Endothelial cell of umbilical vein (primary cell): ENCODE measurements around the gene NONO. TPM values are rescaled to one million over a fixed set of nuclear protein-coding genes. Genes with fewer than 3 reads are reported as not detected.

Experiments used
- BruUV-seq: library from RNA; stranded (reverse); fragments of 400-500 nt; replicated peaks from 2 replicates; lab custom pipeline; 2021; lab: Mats Ljungman, UMichigan
- CTCF ChIA-PET: fragments of 300-600, 350-600 bp; sonication (Branson Sonifier 250); formaldehyde crosslinking; loops from one replicate; lab custom pipeline; 2021; ENCODE audit warnings: antibody characterized with exemption, inconsistent platforms; lab: Charles Lee
- POLR2A ChIA-PET: fragments of 300-600, 350-600 bp; sonication (Branson Sonifier 250); formaldehyde crosslinking; loops from one replicate; lab custom pipeline; 2021; ENCODE audit warnings: antibody characterized with exemption, inconsistent platforms; lab: Charles Lee
- DNase-seq: peaks from one replicate; pipeline ENCODE4 v3.0.0-alpha.2; 2011; ENCODE audit warnings: low read depth, low spot score
- FAIRE-seq: peaks from 2 replicates; lab custom pipeline; 2011; peaks lifted over from hg19 to GRCh38; lab: Jason Lieb, UNC
- H2AFZ ChIP-seq: 2 replicates; pipeline ENCODE4 v1.6.0; 2012; ENCODE audit warnings: low read depth, low read length, control low read depth, inconsistent platforms
- H3K27ac ChIP-seq: 2 replicates; pipeline ENCODE4 v1.5.1; 2011; ENCODE audit warnings: low read depth, mild to moderate bottlenecking, control low read depth, low read length, moderate library complexity; ENCODE audit not compliant: insufficient read depth
- H3K27me3 ChIP-seq, 2 experiments: 2 replicates each; pipeline versions ENCODE4 v1.6.0 to v1.6.1; 2011; ENCODE audit warnings: low read length in 2 of 2, mixed read lengths in 1 of 2; ENCODE audit not compliant: control insufficient read depth in 2 of 2, insufficient read depth in 2 of 2
- H3K36me3 ChIP-seq, 2 experiments: 2 replicates in 1 of 2; 3 replicates in 1 of 2; pipeline ENCODE4 v1.5.1; 2011; ENCODE audit warnings: low read length in 2 of 2, mild to moderate bottlenecking in 1 of 2, moderate library complexity in 1 of 2; ENCODE audit not compliant: control insufficient read depth in 2 of 2, insufficient read depth in 2 of 2; ENCODE audit errors: extremely low read depth in 1 of 2
- H3K4me1 ChIP-seq: 3 replicates; pipeline ENCODE4 v1.5.1; 2011; ENCODE audit warnings: mild to moderate bottlenecking, low read length; ENCODE audit not compliant: control insufficient read depth, insufficient read depth; ENCODE audit errors: extremely low read depth
- H3K4me2 ChIP-seq: 2 replicates; pipeline ENCODE4 v1.6.1; 2011; ENCODE audit warnings: low read length, control low read depth, mixed read lengths; ENCODE audit not compliant: insufficient read depth
- H3K4me3 ChIP-seq, 3 experiments: fragments of 200-600 bp in 1 of 3; sonication (generic), shearing (Covaris generic) in 1 of 3; replicated peaks in 1 of 3; 2 replicates each; pipeline ENCODE4 v1.5.1; 2011 to 2016; ENCODE audit warnings: control low read depth in 3 of 3, low read length in 3 of 3, mild to moderate bottlenecking in 2 of 3, inconsistent platforms in 1 of 3, low read depth in 1 of 3, moderate library complexity in 1 of 3; ENCODE audit not compliant: insufficient read depth in 1 of 3
- H3K79me2 ChIP-seq: 2 replicates; pipeline ENCODE4 v1.6.0; 2012; ENCODE audit warnings: low read length, inconsistent platforms; ENCODE audit not compliant: control insufficient read depth, insufficient read depth
- H3K9ac ChIP-seq: replicated peaks from 2 replicates; pipeline ENCODE3; 2011; ENCODE audit warnings: low read length, control low read depth; ENCODE audit not compliant: insufficient read depth; ENCODE audit errors: extremely low read depth
- H3K9me1 ChIP-seq: replicated peaks from 3 replicates; pipeline ENCODE4 v1.6.0; 2011; ENCODE audit warnings: mild to moderate bottlenecking, low read length; ENCODE audit not compliant: control insufficient read depth, insufficient read depth; ENCODE audit errors: extremely low read depth
- H3K9me3 ChIP-seq: replicated peaks from 2 replicates; pipeline ENCODE4 v1.5.1; 2012; ENCODE audit warnings: low read length, inconsistent platforms; ENCODE audit not compliant: control insufficient read depth, insufficient read depth
- H4K20me1 ChIP-seq: replicated peaks from 2 replicates; pipeline ENCODE3; 2011; ENCODE audit warnings: mild to moderate bottlenecking, low read length; ENCODE audit not compliant: control insufficient read depth, insufficient read depth; ENCODE audit errors: extremely low read depth
- EZH2 ChIP-seq: IDR thresholded peaks from 2 replicates; pipeline ENCODE4 v1.6.1; 2012; ENCODE audit warnings: borderline replicate concordance, low read depth, mild to moderate bottlenecking, moderate library complexity, low read length, inconsistent platforms; ENCODE audit not compliant: severe bottlenecking
- FOS ChIP-seq: IDR thresholded peaks from 2 replicates; pipeline ENCODE4 v1.6.1; 2011; ENCODE audit warnings: mild to moderate bottlenecking, low read length, moderate library complexity, borderline replicate concordance; ENCODE audit not compliant: insufficient read depth
- GATA2 ChIP-seq: IDR thresholded peaks from 2 replicates; pipeline ENCODE4 v1.7.0; 2011; ENCODE audit warnings: low read depth, mild to moderate bottlenecking, moderate library complexity, mixed read lengths, low read length; ENCODE audit not compliant: insufficient read length, insufficient read depth
- JUN ChIP-seq: IDR thresholded peaks from 2 replicates; pipeline ENCODE4 v1.6.1; 2011; ENCODE audit warnings: borderline replicate concordance, low read depth; ENCODE audit not compliant: insufficient read length, insufficient read depth
- MAX ChIP-seq: IDR thresholded peaks from 2 replicates; pipeline ENCODE4 v1.6.1; 2011; ENCODE audit not compliant: insufficient read depth, insufficient read length
- MYC ChIP-seq: IDR thresholded peaks from one replicate; pipeline ENCODE4 v1.6.1; 2011; ENCODE audit warnings: mild to moderate bottlenecking, low read depth, low read length
- POLR2A ChIP-seq: IDR thresholded peaks from 2 replicates; pipeline ENCODE4 v1.6.1; 2012; ENCODE audit warnings: low read depth, mild to moderate bottlenecking, control low read depth, low read length
- dilution Hi-C: fragments of 300-500 bp; cut with MboI; formaldehyde crosslinking; loops from one replicate; pipeline ENCODE4 v1.15.0; 2019; ENCODE audit warnings: low sequenced_read_pairs; ENCODE audit not compliant: extremely low pct_ligation_motif_present
- intact Hi-C: fragments of 100-400 bp; cut with micrococcal nuclease; formaldehyde crosslinking; loops from one replicate; pipeline ENCODE4 v1.10.0; 2022
- polyA plus RNA-seq, 4 experiments: library from polyadenylated mRNA; depleted of rRNA in 3 of 4; stranded (reverse) in 3 of 4; unstranded in 1 of 4; fragments of >200 nt; gene quantifications; 2 replicates each; pipeline versions ENCODE4 v1.2.1 to v1.2.3, GENCODE V29; 2011 to 2012; ENCODE audit warnings: missing spikeins in 1 of 4
- total RNA-seq: library from RNA; stranded (reverse); gene quantifications from 2 replicates; pipeline ENCODE4 v1.2.3, GENCODE V29; 2021
- TF ChIP-seq, protein P1 (sequence below), 2 donors: IDR thresholded peaks; 1 replicate in 1 of 2; 2 replicates in 1 of 2; pipeline ENCODE4 v1.5.1; 2011; ENCODE audit warnings: low read length in 2 of 2, mild to moderate bottlenecking in 2 of 2, moderate library complexity in 2 of 2, control low read depth in 1 of 2, inconsistent platforms in 1 of 2, low read depth in 1 of 2; ENCODE audit not compliant: insufficient read depth in 1 of 2; ENCODE audit errors: extremely low read depth in 1 of 2

Gene NONO
- total and polyA plus RNA-seq, 2 donors (not counting 3 experiments of a cell fraction or from before 2014, with no cell fraction given), result 249 to 466 TPM

- Histone ChIP-seq H3K79me2 (peaks cover 50% of the 10 kb centered on the region), H3K36me3 (peaks cover 8 to 9% of the 10 kb centered on the region in 2 experiments)
- CTCF ChIA-PET, result no interaction called here
These were observed 7.9 kb downstream of the NONO start for GRCh38 chrX:71291381-71291780.

GRCh38 chrX:71292669-71293365 is 9.4 kb downstream of the NONO start:
- ChIA-PET POLR2A (no interaction called here), CTCF (interaction anchor here (1.0 kb wide), 1 partner anchor 9 kb away, joined by 3 read pairs; the partner anchor contains the start of gene NONO)
- H3K9me1 ChIP-seq, result no peaks in the 10 kb centered on the region
- peaks cover 36% of the 10 kb centered on the region for H3K79me2 ChIP-seq
- no peaks in the 10 kb centered on the region for H3K27me3 ChIP-seq
- H3K4me3 ChIP-seq, result no peak overlapping the region
- TF ChIP-seq, protein P1, sequence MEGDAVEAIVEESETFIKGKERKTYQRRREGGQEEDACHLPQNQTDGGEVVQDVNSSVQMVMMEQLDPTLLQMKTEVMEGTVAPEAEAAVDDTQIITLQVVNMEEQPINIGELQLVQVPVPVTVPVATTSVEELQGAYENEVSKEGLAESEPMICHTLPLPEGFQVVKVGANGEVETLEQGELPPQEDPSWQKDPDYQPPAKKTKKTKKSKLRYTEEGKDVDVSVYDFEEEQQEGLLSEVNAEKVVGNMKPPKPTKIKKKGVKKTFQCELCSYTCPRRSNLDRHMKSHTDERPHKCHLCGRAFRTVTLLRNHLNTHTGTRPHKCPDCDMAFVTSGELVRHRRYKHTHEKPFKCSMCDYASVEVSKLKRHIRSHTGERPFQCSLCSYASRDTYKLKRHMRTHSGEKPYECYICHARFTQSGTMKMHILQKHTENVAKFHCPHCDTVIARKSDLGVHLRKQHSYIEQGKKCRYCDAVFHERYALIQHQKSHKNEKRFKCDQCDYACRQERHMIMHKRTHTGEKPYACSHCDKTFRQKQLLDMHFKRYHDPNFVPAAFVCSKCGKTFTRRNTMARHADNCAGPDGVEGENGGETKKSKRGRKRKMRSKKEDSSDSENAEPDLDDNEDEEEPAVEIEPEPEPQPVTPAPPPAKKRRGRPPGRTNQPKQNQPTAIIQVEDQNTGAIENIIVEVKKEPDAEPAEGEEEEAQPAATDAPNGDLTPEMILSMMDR (IDR thresholded peaks at IDR 0.05; ENCODE audit: extremely low read depth in 1 of 2, insufficient read depth in 1 of 2, low read depth in 1 of 2, low read length in 2 of 2), result no peak
- no peak for TF ChIP-seq POLR2A
- no peak for TF ChIP-seq MYC
- TF ChIP-seq FOS, result no peak
- no peak for TF ChIP-seq MAX
- TF ChIP-seq EZH2, result no peak
- TF ChIP-seq JUN, result no peak
- TF ChIP-seq GATA2, result no peak
- H2AFZ ChIP-seq, result no peak overlapping the region
- no TSS peak for BruUV-seq
- H4K20me1 ChIP-seq, result no peaks in the 10 kb centered on the region
- H3K9ac ChIP-seq, result no peak overlapping the region
- no peak for FAIRE-seq
- H3K27ac ChIP-seq, result no peak overlapping the region
- no peak for DNase-seq
- dilution Hi-C loops (no loop called here), intact Hi-C loops (no loop called here)
- H3K4me2 ChIP-seq, result no peak overlapping the region
- H3K9me3 ChIP-seq, result no peaks in the 10 kb centered on the region
- H3K4me1 ChIP-seq, result no peaks in the 10 kb centered on the region
- H3K36me3 ChIP-seq, result peaks cover 13 to 19% of the 10 kb centered on the region in 2 experiments

More at GRCh38 chrX:71291381-71291780, 7.9 kb downstream of the NONO start:
- dilution Hi-C loops (no loop called here), intact Hi-C loops (no loop called here)
- no peak overlapping the region for H2AFZ ChIP-seq
- H3K9me3 ChIP-seq, result no peaks in the 10 kb centered on the region
- no peak for TF ChIP-seq GATA2
- no TSS peak for BruUV-seq
- no peak overlapping the region for H3K4me2 ChIP-seq
- FAIRE-seq (no peak), DNase-seq (no peak)
- POLR2A ChIA-PET, result interaction anchor here (0.7 kb wide), 1 partner anchor 8 kb away, joined by 6 read pairs; the partner anchor contains the start of gene NONO
- no peak overlapping the region for H3K4me3 ChIP-seq
- H3K9ac ChIP-seq, result no peak overlapping the region
- H3K27me3 ChIP-seq, result no peaks in the 10 kb centered on the region
- H4K20me1 ChIP-seq, result no peaks in the 10 kb centered on the region
- H3K27ac ChIP-seq, result no peak overlapping the region
- H3K4me1 ChIP-seq, result no peaks in the 10 kb centered on the region
- no peaks in the 10 kb centered on the region for H3K9me1 ChIP-seq
